ENCODE measurements around the gene ABCA1. TPM values are rescaled to one million over a fixed set of nuclear protein-coding genes. Genes with fewer than 3 reads are reported as not detected.
"Not testable (repeated sequence)": the region's sequence is repeated elsewhere in the genome, so short reads cannot be mapped to it uniquely, and the experiment has no call there.

ABCA1 gene
- polyA plus RNA-seq, 3 donors: 2.0 to 5.1 (median 2.7) TPM

- H3K4me3 ChIP-seq (replicated peaks in 1 of 3; ENCODE audit: low read depth in 2 of 3, low read length in 3 of 3): no peak overlapping the region
- Mint-ChIP-seq H3K9me3 (no peaks in the 10 kb centered on the region), H3K27me3 (ENCODE audit: low read depth in 3 of 3) (peaks cover 0 to 3% (median 0%) of the 10 kb centered on the region in 3 donors), H3K4me1 (peaks cover 13% of the 10 kb centered on the region), H3K4me3 (no peak overlapping the region), H3K36me3 (peaks cover 51 to 58% of the 10 kb centered on the region in 2 donors), H3K27ac (peak overlapping the region in 1 of 7 donors; percentile 47)
- H3K79me2 ChIP-seq (ENCODE audit: insufficient read depth, low read length): no peaks in the 10 kb centered on the region
- no peak overlapping the region for H2AFZ ChIP-seq (ENCODE audit: insufficient read depth, low read depth, low read length, poor library complexity, severe bottlenecking)
- H3K9me3 ChIP-seq (replicated peaks in 1 of 2; ENCODE audit: control insufficient read depth in 1 of 2, insufficient read depth in 1 of 2, low read length in 2 of 2): no peaks in the 10 kb centered on the region
- TF ChIP-seq CTCF (IDR thresholded peaks at IDR 0.05): no peak
- peaks cover 0 to 6% of the 10 kb centered on the region in 2 donors for H3K4me1 ChIP-seq (ENCODE audit: control insufficient read depth in 1 of 2, insufficient read depth in 2 of 2, low read length in 2 of 2)
- no peak overlapping the region for H3K4me2 ChIP-seq (replicated peaks; ENCODE audit: extremely low read depth, low read length, poor library complexity, severe bottlenecking)
- H3K36me3 ChIP-seq (replicated peaks in 1 of 2; ENCODE audit: control insufficient read depth in 1 of 2, insufficient read depth in 2 of 2, low read length in 2 of 2): peaks cover 4 to 7% of the 10 kb centered on the region in 2 donors
- peaks cover 56% of the 10 kb centered on the region for H4K20me1 ChIP-seq (ENCODE audit: insufficient read depth, low read length)
- no peaks in the 10 kb centered on the region for H3K27me3 ChIP-seq (ENCODE audit: control insufficient read depth in 2 of 2, insufficient read depth in 2 of 2, low read length in 2 of 2)
- intact Hi-C loops (cut with micrococcal nuclease): no loop called here
- WGBS (ENCODE audit: insufficient coverage): 90% methylated on average over 2 of the region's 3 CpGs
- DNase-seq: no peak
- no peak overlapping the region for H3K9ac ChIP-seq (ENCODE audit: insufficient read depth, low read length, poor library complexity, severe bottlenecking)
- H3K27ac ChIP-seq (ENCODE audit: low read depth in 1 of 2, low read length in 2 of 2): no peak overlapping the region
Observed at GRCh38 chr9:104900324-104900723, 27.6 kb downstream of the ABCA1 start.

- H3K9me3 ChIP-seq (replicated peaks in 1 of 2; ENCODE audit: control insufficient read depth in 1 of 2, insufficient read depth in 1 of 2, low read length in 2 of 2): no peaks in the 10 kb centered on the region
- H3K27me3 Mint-ChIP-seq (ENCODE audit: low read depth in 3 of 3): peaks cover 0 to 3% (median 0%) of the 10 kb centered on the region in 3 donors
- H3K79me2 ChIP-seq (ENCODE audit: insufficient read depth, low read length): no peaks in the 10 kb centered on the region
- peaks cover 9% of the 10 kb centered on the region for H3K4me1 Mint-ChIP-seq
- intact Hi-C loops (cut with micrococcal nuclease): no loop called here
- TF ChIP-seq CTCF (IDR thresholded peaks at IDR 0.05): no peak
- no peak overlapping the region for H3K27ac ChIP-seq (ENCODE audit: low read depth in 1 of 2, low read length in 2 of 2)
- H3K36me3 Mint-ChIP-seq: peaks cover 54 to 63% of the 10 kb centered on the region in 2 donors
- peaks cover 0 to 6% of the 10 kb centered on the region in 2 donors for H3K4me1 ChIP-seq (ENCODE audit: control insufficient read depth in 1 of 2, insufficient read depth in 2 of 2, low read length in 2 of 2)
- H2AFZ ChIP-seq (ENCODE audit: insufficient read depth, low read depth, low read length, poor library complexity, severe bottlenecking): no peak overlapping the region
- WGBS (ENCODE audit: insufficient coverage): 100% methylated on average over 4 of the region's 4 CpGs
- no peaks in the 10 kb centered on the region for H3K9me3 Mint-ChIP-seq
- peak overlapping the region in 2 of 7 donors; percentile 26 to 46 for H3K27ac Mint-ChIP-seq
- H3K4me2 ChIP-seq (replicated peaks; ENCODE audit: extremely low read depth, low read length, poor library complexity, severe bottlenecking): no peak overlapping the region
- peaks cover 51% of the 10 kb centered on the region for H4K20me1 ChIP-seq (ENCODE audit: insufficient read depth, low read length)
- H3K27me3 ChIP-seq (ENCODE audit: control insufficient read depth in 2 of 2, insufficient read depth in 2 of 2, low read length in 2 of 2): no peaks in the 10 kb centered on the region
- H3K4me3 Mint-ChIP-seq: no peak overlapping the region
- peaks cover 4 to 7% of the 10 kb centered on the region in 2 donors for H3K36me3 ChIP-seq (replicated peaks in 1 of 2; ENCODE audit: control insufficient read depth in 1 of 2, insufficient read depth in 2 of 2, low read length in 2 of 2)
- no peak overlapping the region for H3K9ac ChIP-seq (ENCODE audit: insufficient read depth, low read length, poor library complexity, severe bottlenecking)
- DNase-seq: no peak
- no peak overlapping the region for H3K4me3 ChIP-seq (replicated peaks in 1 of 3; ENCODE audit: low read depth in 2 of 3, low read length in 3 of 3)
Observed at GRCh38 chr9:104899759-104900247, 28.2 kb downstream of the ABCA1 start.

DNA sequence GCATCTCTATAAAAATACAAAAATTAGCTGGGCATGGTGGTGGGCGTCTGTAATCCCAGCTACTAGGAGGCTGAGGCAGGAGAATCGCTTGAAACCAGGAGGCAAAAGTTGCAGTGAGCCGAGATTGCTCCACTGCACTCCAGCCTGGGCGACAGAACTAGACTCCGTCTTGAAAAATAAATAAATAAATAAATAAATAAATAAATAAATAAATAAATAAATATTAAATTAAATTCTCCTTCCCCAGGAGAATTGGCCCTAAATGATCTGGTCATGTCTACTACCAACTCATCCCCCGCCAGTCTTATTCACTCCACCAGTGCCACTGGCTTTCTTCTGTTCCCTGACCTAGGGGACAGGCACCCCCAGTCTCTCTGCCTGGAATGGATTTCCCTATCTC is 29.6 kb downstream of the ABCA1 start:
- H3K9me3 ChIP-seq (replicated peaks in 1 of 2; ENCODE audit: control insufficient read depth in 1 of 2, insufficient read depth in 1 of 2, low read length in 2 of 2); H3K27me3 ChIP-seq (ENCODE audit: control insufficient read depth in 2 of 2, insufficient read depth in 2 of 2, low read length in 2 of 2); H3K27ac Mint-ChIP-seq; H2AFZ ChIP-seq (ENCODE audit: insufficient read depth, low read depth, low read length, poor library complexity, severe bottlenecking); H3K4me3 ChIP-seq (replicated peaks in 1 of 3; ENCODE audit: low read depth in 2 of 3, low read length in 3 of 3); H3K9ac ChIP-seq (ENCODE audit: insufficient read depth, low read length, poor library complexity, severe bottlenecking); H3K4me1 ChIP-seq (ENCODE audit: control insufficient read depth in 1 of 2, insufficient read depth in 2 of 2, low read length in 2 of 2); H3K9me3 Mint-ChIP-seq; intact Hi-C loops (cut with micrococcal nuclease); H3K36me3 ChIP-seq (replicated peaks in 1 of 2; ENCODE audit: control insufficient read depth in 1 of 2, insufficient read depth in 2 of 2, low read length in 2 of 2); H3K27ac ChIP-seq (ENCODE audit: low read depth in 1 of 2, low read length in 2 of 2); H3K4me2 ChIP-seq (replicated peaks; ENCODE audit: extremely low read depth, low read length, poor library complexity, severe bottlenecking); H3K4me3 Mint-ChIP-seq; DNase-seq; H3K27me3 Mint-ChIP-seq (ENCODE audit: low read depth in 3 of 3); H3K79me2 ChIP-seq (ENCODE audit: insufficient read depth, low read length); H3K4me1 Mint-ChIP-seq: not testable (repeated sequence)
- WGBS (ENCODE audit: insufficient coverage): 100% methylated on average over 3 of the region's 6 CpGs
- peaks cover 52% of the 10 kb centered on the region for H4K20me1 ChIP-seq (ENCODE audit: insufficient read depth, low read length)
- peaks cover 53 to 67% of the 10 kb centered on the region in 2 donors for H3K36me3 Mint-ChIP-seq

Data from CD14-positive monocyte (primary cell).